Thymus (tissue), 11 donors: ENCODE results near the gene NHSL2. TPM values are rescaled to one million over a fixed set of nuclear protein-coding genes. Genes with fewer than 3 reads are reported as not detected.

Experiments used
- DNase-seq, 9 donors: peaks; one replicate each; pipeline ENCODE4 v3.0.0-alpha.2; 2013; ENCODE audit warnings: low spot score in 9 of 9, low read depth in 6 of 9, missing footprints in 1 of 9
- H3K27ac ChIP-seq, 2 donors: one replicate each; pipeline ENCODE4 v1.5.1; 2013; ENCODE audit warnings: control low read depth in 1 of 2, low read depth in 1 of 2, low read length in 1 of 2, mild to moderate bottlenecking in 1 of 2, moderate library complexity in 1 of 2
- H3K27me3 ChIP-seq, 2 donors: one replicate each; pipeline ENCODE4 v1.5.1; 2013; ENCODE audit warnings: low read length in 1 of 2; ENCODE audit not compliant: control insufficient read depth in 2 of 2, insufficient read depth in 1 of 2
- H3K36me3 ChIP-seq, 2 donors: one replicate each; pipeline ENCODE4 v1.5.1; 2013; ENCODE audit warnings: low read length in 1 of 2, mild to moderate bottlenecking in 1 of 2, moderate library complexity in 1 of 2; ENCODE audit not compliant: control insufficient read depth in 2 of 2, insufficient read depth in 2 of 2
- H3K4me1 ChIP-seq, 2 donors: one replicate each; pipeline ENCODE4 v1.5.1; 2013; ENCODE audit warnings: low read length in 2 of 2; ENCODE audit not compliant: control insufficient read depth in 2 of 2, insufficient read depth in 2 of 2
- H3K4me3 ChIP-seq, 2 donors: one replicate each; pipeline ENCODE4 v1.5.1; 2013; ENCODE audit warnings: low read length in 2 of 2, control low read depth in 1 of 2, mild to moderate bottlenecking in 1 of 2
- H3K9me3 ChIP-seq, 2 donors: one replicate each; pipeline ENCODE4 v1.5.1; 2013; ENCODE audit warnings: low read length in 1 of 2, mild to moderate bottlenecking in 1 of 2; ENCODE audit not compliant: control insufficient read depth in 2 of 2, insufficient read depth in 1 of 2
- WGBS: extraction: QIAGEN DNeasy Blood & Tissue Kit; methylation state at CpG from one replicate; pipeline ENCODE4 v1.1.7; 2013; 5-methylcytosine and 5-hydroxymethylcytosine counted together
- polyA plus RNA-seq: library from polyadenylated mRNA; stranded (reverse); fragments of 200-250 nt; gene quantifications from one replicate; pipeline ENCODE4 v1.2.3, GENCODE V29; 2013
- total RNA-seq: library from RNA; stranded (reverse); fragments of 120-200 nt; gene quantifications from one replicate; pipeline ENCODE4 v1.2.4, GENCODE V29; 2013
- donor health status: healthy.

The NHSL2 gene
- total and polyA plus RNA-seq, 2 donors, result 0.80 TPM

GRCh38 chrX:71919431-71919830, 8.8 kb downstream of the NHSL2 start:
- H3K4me3 ChIP-seq, result no peak overlapping the region
- no peaks in the 10 kb centered on the region for H3K36me3 ChIP-seq
- no peaks in the 10 kb centered on the region for H3K9me3 ChIP-seq
- no peak overlapping the region for H3K27ac ChIP-seq
- no peak for DNase-seq
- H3K27me3 ChIP-seq, result peaks cover 0 to 2% of the 10 kb centered on the region in 2 donors
- H3K4me1 ChIP-seq, result no peaks in the 10 kb centered on the region
- 91% methylated on average over 5 of the region's 5 CpGs for WGBS

GRCh38 chrX:71919886-71920285, 9.2 kb downstream of the NHSL2 start:
- Histone ChIP-seq H3K27ac (no peak overlapping the region), H3K36me3 (no peaks in the 10 kb centered on the region), H3K9me3 (no peaks in the 10 kb centered on the region), H3K4me3 (no peak overlapping the region), H3K4me1 (no peaks in the 10 kb centered on the region), H3K27me3 (peaks cover 0 to 2% of the 10 kb centered on the region in 2 donors)
- DNase-seq, result no peak
- 98% methylated on average over 4 of the region's 4 CpGs for WGBS

GRCh38 chrX:71922686-71923085, 12.0 kb downstream of the NHSL2 start:
- DNase-seq, result no peak
- Histone ChIP-seq H3K4me1 (no peaks in the 10 kb centered on the region), H3K27ac (no peak overlapping the region), H3K36me3 (no peaks in the 10 kb centered on the region), H3K9me3 (no peaks in the 10 kb centered on the region), H3K4me3 (no peak overlapping the region), H3K27me3 (peaks cover 0 to 2% of the 10 kb centered on the region in 2 donors)
- 92% methylated on average over 1 of the region's 1 CpG for WGBS

GRCh38 chrX:71923516-71923915, 12.9 kb downstream of the NHSL2 start:
- Histone ChIP-seq H3K4me3 (no peak overlapping the region), H3K27ac (no peak overlapping the region), H3K36me3 (no peaks in the 10 kb centered on the region)

GRCh38 chrX:71927040-71927439, 16.4 kb downstream of the NHSL2 start:
- WGBS, result 95% methylated on average over 7 of the region's 7 CpGs
- Histone ChIP-seq H3K27me3 (peaks cover 0 to 2% of the 10 kb centered on the region in 2 donors), H3K27ac (no peak overlapping the region), H3K9me3 (no peaks in the 10 kb centered on the region), H3K4me3 (no peak overlapping the region), H3K4me1 (no peaks in the 10 kb centered on the region), H3K36me3 (no peaks in the 10 kb centered on the region)
- no peak for DNase-seq

More at GRCh38 chrX:71923516-71923915, 12.9 kb downstream of the NHSL2 start:
- WGBS, result 92% methylated on average over 3 of the region's 3 CpGs
- H3K4me1 ChIP-seq, result no peaks in the 10 kb centered on the region
- no peaks in the 10 kb centered on the region for H3K9me3 ChIP-seq
- no peak for DNase-seq
- peaks cover 0 to 2% of the 10 kb centered on the region in 2 donors for H3K27me3 ChIP-seq

GRCh38 chrX:71928856-71929255, 18.2 kb downstream of the NHSL2 start:
- WGBS, result 91% methylated on average over 2 of the region's 2 CpGs
- Histone ChIP-seq H3K36me3 (no peaks in the 10 kb centered on the region), H3K27ac (no peak overlapping the region), H3K27me3 (no peaks in the 10 kb centered on the region), H3K9me3 (no peaks in the 10 kb centered on the region), H3K4me1 (no peaks in the 10 kb centered on the region), H3K4me3 (no peak overlapping the region)
- DNase-seq, result no peak

- Histone ChIP-seq H3K27ac (no peak overlapping the region), H3K27me3 (no peaks in the 10 kb centered on the region), H3K4me3 (no peak overlapping the region), H3K9me3 (no peaks in the 10 kb centered on the region), H3K36me3 (no peaks in the 10 kb centered on the region), H3K4me1 (no peaks in the 10 kb centered on the region)
- 100% methylated on average over 1 of the region's 1 CpG for WGBS
- no peak for DNase-seq
Measured at GRCh38 chrX:71930298-71930697, 19.7 kb downstream of the NHSL2 start.

GRCh38 chrX:71935476-71935875, 24.8 kb downstream of the NHSL2 start:
- H3K36me3 ChIP-seq, result no peaks in the 10 kb centered on the region
- no peaks in the 10 kb centered on the region for H3K9me3 ChIP-seq
- WGBS, result 90% methylated on average over 3 of the region's 3 CpGs
- H3K4me3 ChIP-seq, result no peak overlapping the region
- no peak overlapping the region for H3K27ac ChIP-seq
- H3K4me1 ChIP-seq, result no peaks in the 10 kb centered on the region
- no peak for DNase-seq
- no peaks in the 10 kb centered on the region for H3K27me3 ChIP-seq

GRCh38 chrX:71936632-71937031, 26.0 kb downstream of the NHSL2 start:
- Histone ChIP-seq H3K27ac (no peak overlapping the region), H3K4me1 (no peaks in the 10 kb centered on the region), H3K36me3 (no peaks in the 10 kb centered on the region), H3K9me3 (no peaks in the 10 kb centered on the region), H3K4me3 (no peak overlapping the region), H3K27me3 (no peaks in the 10 kb centered on the region)
- 87% methylated on average over 1 of the region's 1 CpG for WGBS
- DNase-seq, result no peak

GRCh38 chrX:71938371-71938770, 27.7 kb downstream of the NHSL2 start:
- Histone ChIP-seq H3K27ac (no peak overlapping the region), H3K9me3 (no peaks in the 10 kb centered on the region), H3K36me3 (no peaks in the 10 kb centered on the region), H3K4me1 (no peaks in the 10 kb centered on the region), H3K4me3 (no peak overlapping the region), H3K27me3 (no peaks in the 10 kb centered on the region)
- WGBS, result 96% methylated on average over 5 of the region's 5 CpGs
- DNase-seq, result no peak
